ENCODE results near the gene TMEM117.

DNA sequence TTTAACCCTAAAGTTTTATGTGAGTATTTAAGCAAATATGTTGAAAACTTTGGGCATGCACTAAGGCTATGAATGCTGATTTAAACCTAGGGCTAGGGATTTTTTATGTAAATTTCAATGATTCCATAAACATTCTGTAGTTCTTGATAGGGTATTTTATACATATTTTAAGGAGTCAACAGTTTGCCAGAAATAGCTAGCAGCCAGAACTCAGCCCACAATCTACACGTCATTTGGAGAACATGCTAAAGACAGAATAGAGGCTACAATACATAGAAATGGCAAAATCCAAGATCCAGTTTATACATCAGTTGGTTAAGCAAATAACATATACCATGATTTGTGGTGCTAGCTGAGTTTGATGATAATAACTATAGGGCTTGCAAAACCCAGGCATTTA is 184.7 kb downstream of the TMEM117 start:
- TF ChIP-seq, protein P1, sequence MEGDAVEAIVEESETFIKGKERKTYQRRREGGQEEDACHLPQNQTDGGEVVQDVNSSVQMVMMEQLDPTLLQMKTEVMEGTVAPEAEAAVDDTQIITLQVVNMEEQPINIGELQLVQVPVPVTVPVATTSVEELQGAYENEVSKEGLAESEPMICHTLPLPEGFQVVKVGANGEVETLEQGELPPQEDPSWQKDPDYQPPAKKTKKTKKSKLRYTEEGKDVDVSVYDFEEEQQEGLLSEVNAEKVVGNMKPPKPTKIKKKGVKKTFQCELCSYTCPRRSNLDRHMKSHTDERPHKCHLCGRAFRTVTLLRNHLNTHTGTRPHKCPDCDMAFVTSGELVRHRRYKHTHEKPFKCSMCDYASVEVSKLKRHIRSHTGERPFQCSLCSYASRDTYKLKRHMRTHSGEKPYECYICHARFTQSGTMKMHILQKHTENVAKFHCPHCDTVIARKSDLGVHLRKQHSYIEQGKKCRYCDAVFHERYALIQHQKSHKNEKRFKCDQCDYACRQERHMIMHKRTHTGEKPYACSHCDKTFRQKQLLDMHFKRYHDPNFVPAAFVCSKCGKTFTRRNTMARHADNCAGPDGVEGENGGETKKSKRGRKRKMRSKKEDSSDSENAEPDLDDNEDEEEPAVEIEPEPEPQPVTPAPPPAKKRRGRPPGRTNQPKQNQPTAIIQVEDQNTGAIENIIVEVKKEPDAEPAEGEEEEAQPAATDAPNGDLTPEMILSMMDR (IDR thresholded peaks at IDR 0.05): no peak
- TF ChIP-seq POLR2A (IDR thresholded peaks at IDR 0.05): no peak
